Stimulated activated CD4-positive, alpha-beta T cell treated with anti-CD3 and anti-CD28 coated beads, Interleukin-2, amount 100 ng/mL, for 48 hours (primary cell): ENCODE measurements around the gene WDR26.
A peak's percentile ranks its signal among the peaks of the same experiment; 100 is the strongest.
"Not testable (repeated sequence)": the region's sequence is repeated elsewhere in the genome, so short reads cannot be mapped to it uniquely, and the experiment has no call there.

Experiments used
- DNase-seq, 2 donors: peaks; one replicate each; pipeline ENCODE4 v3.0.0-alpha.2; 2020

The WDR26 gene

GRCh38 chr1:224434691-224435317, at the start of gene WDR26:
TSS of gene WDR26 (minus strand) at chr1:224434797.
- DNase-seq: peak; percentile 63 to 71

DNA sequence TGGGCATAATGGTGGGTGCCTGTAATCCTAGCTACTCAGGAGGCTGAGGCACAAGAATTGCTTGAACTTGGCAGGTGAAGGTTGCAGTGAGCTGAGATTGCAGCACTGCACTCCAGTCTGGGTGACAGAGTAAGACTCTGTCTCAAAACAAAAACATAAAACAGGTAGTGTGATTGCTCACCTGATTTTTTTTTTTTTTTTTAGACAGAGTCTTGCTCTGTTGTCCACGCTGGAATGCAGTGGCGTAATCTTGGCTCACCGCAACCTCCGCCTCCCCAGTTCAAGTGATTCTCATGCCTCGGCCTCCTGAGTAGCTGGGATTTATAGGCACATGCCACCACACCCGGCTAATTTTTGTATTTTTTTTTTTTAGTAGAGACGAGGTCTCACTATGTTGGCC, 48.6 kb upstream of the WDR26 start:
- DNase-seq: not testable (repeated sequence)

DNA sequence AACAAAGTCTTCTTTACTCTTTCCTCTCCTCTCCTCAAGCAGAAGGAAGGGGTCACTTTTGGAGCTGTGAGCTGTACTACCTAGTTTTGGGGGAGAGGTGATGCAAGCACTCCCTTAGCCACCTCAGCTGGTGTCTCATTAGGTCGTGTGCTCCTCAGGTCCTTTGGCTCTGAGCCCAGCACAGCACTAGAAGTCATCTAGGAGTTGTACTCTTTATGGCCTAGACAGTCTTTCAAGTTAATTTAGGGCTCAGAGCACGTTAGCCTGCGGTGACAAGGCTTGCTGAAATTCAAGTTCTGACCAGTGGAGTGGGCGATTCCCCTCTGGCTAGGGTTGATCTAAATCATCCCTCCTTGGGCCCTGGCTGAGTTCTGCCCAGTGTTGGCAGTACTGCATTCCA, 48.0 kb upstream of the WDR26 start:
- DNase-seq: no peak

- no peak for DNase-seq
Observed at GRCh38 chr1:224481601-224482000, 47.0 kb upstream of the WDR26 start.

- DNase-seq: not testable (repeated sequence)
Observed at GRCh38 chr1:224480888-224481459, 46.4 kb upstream of the WDR26 start.

- DNase-seq: not testable (repeated sequence)
Observed at GRCh38 chr1:224480200-224480599, 45.6 kb upstream of the WDR26 start.

- no peak for DNase-seq
Observed at GRCh38 chr1:224472806-224473205, 38.2 kb upstream of the WDR26 start.

- DNase-seq: no peak
Observed at GRCh38 chr1:224466154-224466553, 31.6 kb upstream of the WDR26 start.

GRCh38 chr1:224459966-224460365, 25.4 kb upstream of the WDR26 start:
- DNase-seq: no peak

- no peak for DNase-seq
Observed at GRCh38 chr1:224458996-224459395, 24.4 kb upstream of the WDR26 start.

DNA sequence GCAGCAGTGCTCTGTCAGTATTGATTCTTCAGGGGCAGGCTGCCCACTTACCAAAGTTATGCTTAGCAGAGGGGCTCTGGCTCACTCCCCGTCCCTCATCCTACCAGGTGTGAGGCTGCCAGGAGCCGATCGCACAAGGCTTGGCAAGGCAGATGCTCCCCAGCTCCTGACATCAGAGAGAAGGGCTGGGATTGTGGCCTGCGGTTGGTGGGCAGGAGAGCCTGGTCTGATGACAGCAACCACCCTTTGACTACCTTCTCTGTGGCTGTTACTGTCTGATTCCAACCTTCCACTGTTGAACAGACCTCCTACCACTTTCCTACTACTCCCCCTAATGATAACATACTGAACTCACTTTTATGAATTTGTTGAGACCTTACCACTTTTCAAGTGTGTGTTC, 23.7 kb upstream of the WDR26 start:
- DNase-seq: no peak

- no peak for DNase-seq
Observed at GRCh38 chr1:224457782-224458144, 23.2 kb upstream of the WDR26 start.

DNA sequence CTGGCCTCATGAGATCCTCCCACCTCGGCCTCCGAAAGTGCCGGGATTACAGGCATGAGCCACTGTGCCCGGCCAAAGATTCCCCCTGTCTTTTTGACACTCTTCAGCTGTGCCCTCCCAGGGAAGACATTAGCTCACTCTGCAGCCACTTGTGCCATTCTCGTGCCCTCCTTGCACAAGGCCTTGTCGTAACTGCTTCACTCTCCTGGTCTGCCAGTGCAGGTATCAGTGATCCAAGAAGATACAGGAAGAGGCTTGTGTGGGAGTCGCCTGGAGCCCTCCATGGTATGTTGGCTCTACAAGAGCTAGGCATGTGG, 22.0 kb upstream of the WDR26 start:
- DNase-seq: no peak

DNA sequence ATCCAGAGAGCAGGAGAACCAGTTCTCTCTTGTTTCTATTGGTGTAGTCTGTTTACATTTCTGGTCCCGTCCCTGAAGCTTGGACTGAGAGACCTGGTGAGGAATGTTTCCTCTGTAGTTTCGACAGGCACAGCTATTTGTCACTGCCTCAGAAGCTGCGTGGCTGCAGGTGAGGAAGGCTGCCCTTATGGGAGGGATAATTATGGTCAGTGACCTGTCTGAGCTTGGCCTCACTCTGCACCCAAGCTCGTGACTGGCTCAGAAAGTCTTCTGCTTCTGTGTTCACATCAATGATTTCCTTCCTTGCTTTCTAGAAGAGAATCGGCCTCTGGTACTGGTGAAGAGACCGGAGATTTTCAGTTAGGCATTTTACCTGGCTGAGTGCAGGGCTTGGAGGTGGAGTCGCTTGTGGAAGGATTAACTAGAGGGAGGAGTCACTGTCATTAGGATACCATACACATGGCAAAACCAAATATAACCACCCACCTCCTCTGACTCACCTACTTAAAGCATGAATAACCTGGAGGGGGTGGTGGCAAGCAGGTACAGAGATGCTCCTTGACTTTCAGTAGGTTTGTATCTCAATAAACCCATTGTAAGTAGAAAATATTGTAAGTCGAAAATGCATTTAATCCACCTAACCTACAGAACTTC, 19.9 kb upstream of the WDR26 start:
- DNase-seq: no peak

DNA sequence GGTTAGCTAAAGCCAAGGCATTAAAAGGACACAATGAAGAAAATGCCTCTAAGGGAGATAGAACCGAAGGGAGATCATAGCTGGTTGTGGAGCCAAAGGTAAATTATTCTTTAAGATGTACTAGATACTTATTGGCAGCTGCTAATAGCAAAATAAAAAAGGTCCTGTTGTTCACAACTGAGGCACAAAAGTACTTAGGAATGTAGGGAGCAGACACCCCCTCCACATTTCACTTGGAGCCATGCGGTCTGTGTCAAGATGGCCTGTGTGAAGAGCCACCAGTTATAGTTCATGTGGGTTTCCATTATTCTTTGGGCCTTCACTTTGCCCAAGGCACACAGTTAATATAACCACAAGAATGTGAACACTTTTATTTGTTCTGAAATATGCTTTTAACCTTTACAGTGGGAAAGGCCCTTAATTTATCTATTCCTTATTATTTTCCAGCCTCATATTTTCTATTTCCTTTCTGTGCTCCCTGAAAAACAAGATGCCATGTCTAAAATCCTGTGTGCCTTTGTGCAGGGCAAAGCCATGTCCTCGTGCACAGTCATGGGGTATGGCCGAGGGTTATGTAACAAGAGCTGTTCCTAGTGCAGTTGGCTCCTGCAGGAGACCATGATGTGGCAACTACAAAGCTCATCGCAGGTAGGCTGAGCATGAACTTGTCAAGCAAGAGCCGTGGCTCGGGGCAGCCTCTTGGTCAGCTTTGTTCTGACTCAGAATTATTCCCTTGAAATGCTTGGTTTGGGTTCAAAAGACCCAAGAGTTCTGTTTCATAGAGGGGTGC, 16.2 kb upstream of the WDR26 start:
- no peak for DNase-seq

DNA sequence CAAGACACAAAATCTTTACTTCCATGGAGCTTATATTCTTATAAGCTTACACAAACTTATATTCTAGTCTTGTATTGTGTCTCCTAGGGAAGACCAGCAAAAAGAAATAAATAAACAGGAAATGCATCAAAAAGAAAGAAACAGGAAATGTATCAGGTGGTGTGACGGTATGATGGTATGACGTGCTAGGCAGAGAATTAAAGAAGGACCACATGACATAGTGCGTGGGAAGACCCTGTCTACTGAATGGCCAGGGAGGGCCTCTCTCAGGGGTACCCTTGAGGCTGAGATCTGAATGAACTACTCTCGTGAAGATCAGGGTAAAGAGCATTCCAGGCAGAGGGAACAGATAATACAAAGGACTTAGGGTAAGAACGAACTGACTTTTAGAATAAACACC, 15.6 kb upstream of the WDR26 start:
- no peak for DNase-seq

- no peak for DNase-seq
Observed at GRCh38 chr1:224448453-224449017, 13.9 kb upstream of the WDR26 start.

GRCh38 chr1:224447971-224448370, 13.4 kb upstream of the WDR26 start:
- DNase-seq: no peak

- no peak for DNase-seq
Observed at GRCh38 chr1:224447251-224447650, 12.7 kb upstream of the WDR26 start.

DNA sequence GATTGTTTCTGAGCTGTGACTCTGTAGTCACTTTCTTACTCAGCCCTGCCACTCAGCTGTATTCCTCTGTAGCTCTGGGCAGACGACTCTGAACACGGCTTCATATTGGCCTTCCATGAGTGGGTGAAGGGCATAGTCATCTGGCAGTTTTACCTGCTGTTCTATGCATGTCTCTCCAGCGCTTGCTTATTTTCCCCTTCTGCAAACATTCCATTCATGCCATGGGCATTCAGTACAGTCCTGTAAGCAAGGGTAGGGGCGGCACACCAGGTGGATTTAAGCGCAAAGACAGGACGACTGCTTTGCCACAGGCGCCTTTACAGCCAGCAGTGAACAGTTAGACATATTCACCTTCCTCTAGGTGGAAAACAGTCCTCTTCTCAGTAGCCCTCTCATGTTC, 4.4 kb upstream of the WDR26 start:
- no peak for DNase-seq

DNA sequence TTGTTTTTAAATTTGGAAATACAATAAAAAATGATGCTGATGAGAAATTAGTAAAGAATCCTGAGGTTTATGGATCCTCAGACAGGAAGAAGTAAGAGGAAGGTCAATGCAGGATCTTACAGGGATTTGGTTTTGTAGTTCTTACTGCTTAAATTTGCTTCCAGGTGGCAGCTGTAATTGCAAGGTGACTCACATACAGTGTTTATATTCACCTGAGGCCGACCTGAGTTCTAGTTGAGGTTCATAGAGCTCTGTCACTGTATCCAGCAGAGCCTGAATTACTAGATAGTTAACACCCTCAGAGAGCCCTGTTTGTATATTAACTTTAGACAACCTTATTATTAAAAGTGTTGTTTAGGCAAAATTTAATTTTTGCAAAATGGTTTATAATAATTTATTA, 1.4 kb upstream of the WDR26 start:
- no peak for DNase-seq

- no peak for DNase-seq
Observed at GRCh38 chr1:224435318-224435763, 744 bp upstream of the WDR26 start.
